Endothelial cell of umbilical vein (primary cell): ENCODE data around the gene RIC8B. TPM values are rescaled to one million over a fixed set of nuclear protein-coding genes. Genes with fewer than 3 reads are reported as not detected.

ENCODE experiments used
- BruUV-seq: library from RNA; stranded (reverse); fragments of 400-500 nt; replicated peaks from 2 replicates; lab custom pipeline; 2021; lab: Mats Ljungman, UMichigan
- CTCF ChIA-PET: fragments of 300-600, 350-600 bp; sonication (Branson Sonifier 250); formaldehyde crosslinking; loops from one replicate; lab custom pipeline; 2021; ENCODE audit warnings: antibody characterized with exemption, inconsistent platforms; lab: Charles Lee
- POLR2A ChIA-PET: fragments of 300-600, 350-600 bp; sonication (Branson Sonifier 250); formaldehyde crosslinking; loops from one replicate; lab custom pipeline; 2021; ENCODE audit warnings: antibody characterized with exemption, inconsistent platforms; lab: Charles Lee
- DNase-seq: peaks from one replicate; pipeline ENCODE4 v3.0.0-alpha.2; 2011; ENCODE audit warnings: low read depth, low spot score
- FAIRE-seq: peaks from 2 replicates; lab custom pipeline; 2011; peaks lifted over from hg19 to GRCh38; lab: Jason Lieb, UNC
- H2AFZ ChIP-seq: 2 replicates; pipeline ENCODE4 v1.6.0; 2012; ENCODE audit warnings: low read depth, low read length, control low read depth, inconsistent platforms
- H3K27ac ChIP-seq: 2 replicates; pipeline ENCODE4 v1.5.1; 2011; ENCODE audit warnings: low read depth, mild to moderate bottlenecking, control low read depth, low read length, moderate library complexity; ENCODE audit not compliant: insufficient read depth
- H3K27me3 ChIP-seq, 2 experiments: 2 replicates each; pipeline versions ENCODE4 v1.6.0 to v1.6.1; 2011; ENCODE audit warnings: low read length in 2 of 2, mixed read lengths in 1 of 2; ENCODE audit not compliant: control insufficient read depth in 2 of 2, insufficient read depth in 2 of 2
- H3K36me3 ChIP-seq, 2 experiments: 2 replicates in 1 of 2; 3 replicates in 1 of 2; pipeline ENCODE4 v1.5.1; 2011; ENCODE audit warnings: low read length in 2 of 2, mild to moderate bottlenecking in 1 of 2, moderate library complexity in 1 of 2; ENCODE audit not compliant: control insufficient read depth in 2 of 2, insufficient read depth in 2 of 2; ENCODE audit errors: extremely low read depth in 1 of 2
- H3K4me1 ChIP-seq: 3 replicates; pipeline ENCODE4 v1.5.1; 2011; ENCODE audit warnings: mild to moderate bottlenecking, low read length; ENCODE audit not compliant: control insufficient read depth, insufficient read depth; ENCODE audit errors: extremely low read depth
- H3K4me2 ChIP-seq: 2 replicates; pipeline ENCODE4 v1.6.1; 2011; ENCODE audit warnings: low read length, control low read depth, mixed read lengths; ENCODE audit not compliant: insufficient read depth
- H3K4me3 ChIP-seq, 3 experiments: fragments of 200-600 bp in 1 of 3; sonication (generic), shearing (Covaris generic) in 1 of 3; replicated peaks in 1 of 3; 2 replicates each; pipeline ENCODE4 v1.5.1; 2011 to 2016; ENCODE audit warnings: control low read depth in 3 of 3, low read length in 3 of 3, mild to moderate bottlenecking in 2 of 3, inconsistent platforms in 1 of 3, low read depth in 1 of 3, moderate library complexity in 1 of 3; ENCODE audit not compliant: insufficient read depth in 1 of 3
- H3K79me2 ChIP-seq: 2 replicates; pipeline ENCODE4 v1.6.0; 2012; ENCODE audit warnings: low read length, inconsistent platforms; ENCODE audit not compliant: control insufficient read depth, insufficient read depth
- H3K9ac ChIP-seq: replicated peaks from 2 replicates; pipeline ENCODE3; 2011; ENCODE audit warnings: low read length, control low read depth; ENCODE audit not compliant: insufficient read depth; ENCODE audit errors: extremely low read depth
- H3K9me1 ChIP-seq: replicated peaks from 3 replicates; pipeline ENCODE4 v1.6.0; 2011; ENCODE audit warnings: mild to moderate bottlenecking, low read length; ENCODE audit not compliant: control insufficient read depth, insufficient read depth; ENCODE audit errors: extremely low read depth
- H3K9me3 ChIP-seq: replicated peaks from 2 replicates; pipeline ENCODE4 v1.5.1; 2012; ENCODE audit warnings: low read length, inconsistent platforms; ENCODE audit not compliant: control insufficient read depth, insufficient read depth
- H4K20me1 ChIP-seq: replicated peaks from 2 replicates; pipeline ENCODE3; 2011; ENCODE audit warnings: mild to moderate bottlenecking, low read length; ENCODE audit not compliant: control insufficient read depth, insufficient read depth; ENCODE audit errors: extremely low read depth
- CTCF ChIP-seq, 2 donors: IDR thresholded peaks; 1 replicate in 1 of 2; 2 replicates in 1 of 2; pipeline ENCODE4 v1.5.1; 2011; ENCODE audit warnings: low read length in 2 of 2, mild to moderate bottlenecking in 2 of 2, moderate library complexity in 2 of 2, control low read depth in 1 of 2, inconsistent platforms in 1 of 2, low read depth in 1 of 2; ENCODE audit not compliant: insufficient read depth in 1 of 2; ENCODE audit errors: extremely low read depth in 1 of 2
- EZH2 ChIP-seq: IDR thresholded peaks from 2 replicates; pipeline ENCODE4 v1.6.1; 2012; ENCODE audit warnings: borderline replicate concordance, low read depth, mild to moderate bottlenecking, moderate library complexity, low read length, inconsistent platforms; ENCODE audit not compliant: severe bottlenecking
- FOS ChIP-seq: IDR thresholded peaks from 2 replicates; pipeline ENCODE4 v1.6.1; 2011; ENCODE audit warnings: mild to moderate bottlenecking, low read length, moderate library complexity, borderline replicate concordance; ENCODE audit not compliant: insufficient read depth
- JUN ChIP-seq: IDR thresholded peaks from 2 replicates; pipeline ENCODE4 v1.6.1; 2011; ENCODE audit warnings: borderline replicate concordance, low read depth; ENCODE audit not compliant: insufficient read length, insufficient read depth
- MAX ChIP-seq: IDR thresholded peaks from 2 replicates; pipeline ENCODE4 v1.6.1; 2011; ENCODE audit not compliant: insufficient read depth, insufficient read length
- POLR2A ChIP-seq: IDR thresholded peaks from 2 replicates; pipeline ENCODE4 v1.6.1; 2012; ENCODE audit warnings: low read depth, mild to moderate bottlenecking, control low read depth, low read length
- dilution Hi-C: fragments of 300-500 bp; cut with MboI; formaldehyde crosslinking; loops from one replicate; pipeline ENCODE4 v1.15.0; 2019; ENCODE audit warnings: low sequenced_read_pairs; ENCODE audit not compliant: extremely low pct_ligation_motif_present
- intact Hi-C: fragments of 100-400 bp; cut with micrococcal nuclease; formaldehyde crosslinking; loops from one replicate; pipeline ENCODE4 v1.10.0; 2022
- polyA plus RNA-seq, 4 experiments: library from polyadenylated mRNA; depleted of rRNA in 3 of 4; stranded (reverse) in 3 of 4; unstranded in 1 of 4; fragments of >200 nt; gene quantifications; 2 replicates each; pipeline versions ENCODE4 v1.2.1 to v1.2.3, GENCODE V29; 2011 to 2012; ENCODE audit warnings: missing spikeins in 1 of 4
- total RNA-seq: library from RNA; stranded (reverse); gene quantifications from 2 replicates; pipeline ENCODE4 v1.2.3, GENCODE V29; 2021

Gene RIC8B
- total and polyA plus RNA-seq, 2 donors (not counting 3 experiments of a cell fraction or from before 2014, with no cell fraction given): 4.1 to 13.7 TPM

GRCh38 chr12:106868982-106869700 lies 94.7 kb downstream of the RIC8B start:
- Histone ChIP-seq H2AFZ (no peak overlapping the region), H3K36me3 (no peaks in the 10 kb centered on the region), H3K9me1 (no peaks in the 10 kb centered on the region), H4K20me1 (no peaks in the 10 kb centered on the region), H3K4me1 (no peaks in the 10 kb centered on the region), H3K9me3 (no peaks in the 10 kb centered on the region), H3K79me2 (no peaks in the 10 kb centered on the region), H3K4me2 (no peak overlapping the region), H3K4me3 (no peak overlapping the region), H3K27ac (no peak overlapping the region), H3K9ac (no peak overlapping the region), H3K27me3 (no peaks in the 10 kb centered on the region)
- FAIRE-seq (no peak), DNase-seq (no peak)
- ChIA-PET CTCF (no interaction called here), POLR2A (no interaction called here)
- intact Hi-C loops (no loop called here), dilution Hi-C loops (no loop called here)
- BruUV-seq: no TSS peak
- TF ChIP-seq MAX (no peak), EZH2 (no peak), FOS (no peak), CTCF (IDR thresholded peaks at IDR 0.05; ENCODE audit: extremely low read depth in 1 of 2, insufficient read depth in 1 of 2, low read depth in 1 of 2, low read length in 2 of 2) (no peak), POLR2A (no peak), JUN (no peak)
